GM06990 (cell line): ENCODE data around the gene C3orf18.

Source experiments
- DNase-seq: peaks from one replicate; pipeline ENCODE4 v3.0.0-alpha.2; 2011; ENCODE audit not compliant: insufficient read length; ENCODE audit errors: extremely low read depth
- H3K27me3 ChIP-seq: replicated peaks from 2 replicates; pipeline ENCODE4 v1.6.0; 2011; ENCODE audit warnings: low read length; ENCODE audit not compliant: control insufficient read depth, insufficient read depth
- H3K36me3 ChIP-seq: 2 replicates; pipeline ENCODE4 v1.5.1; 2011; ENCODE audit warnings: low read length; ENCODE audit not compliant: control insufficient read depth, insufficient read depth
- H3K4me3 ChIP-seq: replicated peaks from 2 replicates; pipeline ENCODE4 v1.5.1; 2011; ENCODE audit warnings: low read depth, mild to moderate bottlenecking, control low read depth, low read length
- TF ChIP-seq, protein P1 (sequence below): IDR thresholded peaks from 2 replicates; pipeline ENCODE4 v1.5.1; 2011; ENCODE audit warnings: low read length, control low read depth, mild to moderate bottlenecking, inconsistent platforms; ENCODE audit not compliant: insufficient read depth, poor library complexity, severe bottlenecking

Gene C3orf18

GRCh38 chr3:50524746-50525145 lies 42.8 kb downstream of the C3orf18 start:
- Histone ChIP-seq H3K27me3 (no peaks in the 10 kb centered on the region; the same call in 1 of the 2 replicates), H3K36me3 (no peaks in the 10 kb centered on the region), H3K4me3 (no peak overlapping the region)
- TF ChIP-seq, protein P1, sequence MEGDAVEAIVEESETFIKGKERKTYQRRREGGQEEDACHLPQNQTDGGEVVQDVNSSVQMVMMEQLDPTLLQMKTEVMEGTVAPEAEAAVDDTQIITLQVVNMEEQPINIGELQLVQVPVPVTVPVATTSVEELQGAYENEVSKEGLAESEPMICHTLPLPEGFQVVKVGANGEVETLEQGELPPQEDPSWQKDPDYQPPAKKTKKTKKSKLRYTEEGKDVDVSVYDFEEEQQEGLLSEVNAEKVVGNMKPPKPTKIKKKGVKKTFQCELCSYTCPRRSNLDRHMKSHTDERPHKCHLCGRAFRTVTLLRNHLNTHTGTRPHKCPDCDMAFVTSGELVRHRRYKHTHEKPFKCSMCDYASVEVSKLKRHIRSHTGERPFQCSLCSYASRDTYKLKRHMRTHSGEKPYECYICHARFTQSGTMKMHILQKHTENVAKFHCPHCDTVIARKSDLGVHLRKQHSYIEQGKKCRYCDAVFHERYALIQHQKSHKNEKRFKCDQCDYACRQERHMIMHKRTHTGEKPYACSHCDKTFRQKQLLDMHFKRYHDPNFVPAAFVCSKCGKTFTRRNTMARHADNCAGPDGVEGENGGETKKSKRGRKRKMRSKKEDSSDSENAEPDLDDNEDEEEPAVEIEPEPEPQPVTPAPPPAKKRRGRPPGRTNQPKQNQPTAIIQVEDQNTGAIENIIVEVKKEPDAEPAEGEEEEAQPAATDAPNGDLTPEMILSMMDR = no peak
- no peak for DNase-seq

- Histone ChIP-seq H3K4me3 (no peak overlapping the region), H3K27me3 (no peaks in the 10 kb centered on the region; the same call in 1 of the 2 replicates), H3K36me3 (no peaks in the 10 kb centered on the region)
- TF ChIP-seq, protein P1 = no peak
- no peak for DNase-seq
These were observed 44.2 kb downstream of the C3orf18 start for GRCh38 chr3:50523279-50523811.

- H3K4me3 ChIP-seq = no peak overlapping the region
- TF ChIP-seq, protein P1 = no peak
- no peak for DNase-seq
- H3K36me3 ChIP-seq = no peaks in the 10 kb centered on the region
- no peaks in the 10 kb centered on the region; the same call in 1 of the 2 replicates for H3K27me3 ChIP-seq
These were observed 46.0 kb downstream of the C3orf18 start for GRCh38 chr3:50521572-50521971.

DNA sequence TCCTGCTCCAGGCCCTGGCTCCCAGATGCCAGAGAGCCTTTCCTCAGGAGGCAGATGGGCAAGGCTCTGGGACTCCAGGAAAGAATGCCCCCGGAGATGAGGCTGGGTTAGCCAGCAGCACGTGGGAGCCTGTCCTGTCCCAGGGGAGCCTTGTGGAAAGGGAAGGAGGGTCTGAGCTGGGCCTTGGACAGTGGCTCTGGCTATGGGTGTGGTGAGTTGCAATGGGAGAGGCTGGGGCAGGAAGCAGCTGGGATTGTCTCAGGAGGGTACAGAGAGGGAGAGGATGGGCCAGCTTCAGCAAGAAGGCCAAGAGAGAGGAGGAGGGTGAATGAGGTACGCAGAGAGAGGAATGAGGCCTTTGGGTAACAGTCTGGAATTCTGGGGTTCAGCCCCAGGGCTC lies 46.7 kb downstream of the C3orf18 start:
- TF ChIP-seq, protein P1 = no peak
- Histone ChIP-seq H3K4me3 (no peak overlapping the region), H3K36me3 (no peaks in the 10 kb centered on the region), H3K27me3 (no peaks in the 10 kb centered on the region; the same call in 1 of the 2 replicates)
- DNase-seq = no peak

DNA sequence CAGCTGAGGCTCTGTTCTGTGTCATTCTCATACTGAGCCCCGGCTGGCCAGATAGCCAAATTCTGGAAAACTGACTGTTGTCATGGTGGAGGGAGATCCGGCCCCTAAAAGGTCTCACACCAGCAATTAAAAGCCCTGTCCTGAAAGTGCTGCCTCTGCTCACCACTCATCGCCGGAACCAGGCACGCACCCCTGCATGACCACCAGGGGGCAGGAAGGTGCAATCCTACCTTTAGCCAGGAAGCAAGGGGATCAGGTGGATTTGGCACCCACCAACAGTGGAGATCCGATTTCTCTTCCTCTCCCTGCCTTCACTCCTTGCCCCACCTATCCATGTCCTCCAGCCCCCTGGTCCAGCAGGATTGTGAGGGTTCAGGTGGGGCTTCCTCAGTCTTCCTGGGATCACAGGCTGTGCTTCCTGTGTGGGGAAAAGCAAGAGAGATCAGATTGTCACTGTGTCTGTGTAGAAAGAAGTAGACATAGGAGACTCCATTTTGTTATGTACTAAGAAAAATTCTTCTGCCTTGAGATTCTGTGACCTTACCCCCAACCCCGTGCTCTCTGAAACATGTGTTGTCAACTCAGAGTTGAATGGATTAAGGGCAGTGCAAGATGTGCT lies 48.0 kb downstream of the C3orf18 start:
- peak; percentile 25 for DNase-seq
- TF ChIP-seq, protein P1 = peak; percentile 97
- Histone ChIP-seq H3K27me3 (no peaks in the 10 kb centered on the region; the same call in 1 of the 2 replicates), H3K36me3 (no peaks in the 10 kb centered on the region), H3K4me3 (no peak overlapping the region)

- DNase-seq = no peak
- TF ChIP-seq, protein P1 = no peak
- H3K36me3 ChIP-seq = no peaks in the 10 kb centered on the region
- no peaks in the 10 kb centered on the region; the same call in 1 of the 2 replicates for H3K27me3 ChIP-seq
- no peak overlapping the region for H3K4me3 ChIP-seq
These were observed 49.1 kb downstream of the C3orf18 start for GRCh38 chr3:50518436-50518835.
